B cell (primary cell): ENCODE data around the gene HTR3E.

ENCODE experiments used
- CTCF ChIP-seq: fragments of 200-600 bp; IDR thresholded peaks from one replicate; pipeline ENCODE4 v1.8.0; 2022; ENCODE audit warnings: antibody characterized with exemption, mild to moderate bottlenecking
- EZH2 ChIP-seq: IDR thresholded peaks from 2 replicates; pipeline ENCODE4 v1.6.1; 2012; ENCODE audit warnings: borderline replicate concordance, low read depth, mild to moderate bottlenecking, moderate library complexity, low read length; ENCODE audit not compliant: insufficient read depth, poor library complexity, severe bottlenecking

GRCh38 chr3:184144505-184144904, 47.6 kb downstream of the HTR3E start:
- no peak for TF ChIP-seq CTCF
- no peak for TF ChIP-seq EZH2
